ENCODE measurements around the gene LAT. TPM values are rescaled to one million over a fixed set of nuclear protein-coding genes. Genes with fewer than 3 reads are reported as not detected.

The LAT gene
- total RNA-seq, 2 experiments from 2014 or later, result 17.5 to 19.8 TPM

DNA sequence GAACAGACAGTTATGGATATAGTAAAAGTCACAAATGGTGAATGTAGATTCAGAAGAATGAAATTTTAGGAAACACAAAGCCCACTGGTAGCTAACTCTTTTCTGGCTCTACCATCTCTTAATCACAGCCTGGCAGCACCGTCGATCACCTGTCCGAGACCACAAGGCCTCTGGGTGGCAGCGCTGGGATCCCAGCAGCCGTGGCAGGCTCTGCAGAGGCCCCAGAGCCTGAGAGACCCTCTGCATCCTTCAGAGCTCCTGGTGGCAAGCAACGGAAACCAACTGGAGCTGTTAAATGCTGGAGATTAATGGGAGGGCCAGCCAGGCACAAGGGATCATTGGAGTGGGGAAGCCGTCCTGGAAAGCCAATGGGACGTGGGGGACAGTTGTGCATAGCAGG, 26.3 kb downstream of the LAT start:
- Histone ChIP-seq H3K27ac (ENCODE audit: low read depth, low read length, poor library complexity, severe bottlenecking) (no peak overlapping the region), H3K4me2 (ENCODE audit: low read length) (no peak overlapping the region), H3K9me3 (ENCODE audit: low read length) (no peaks in the 10 kb centered on the region), H2AFZ (ENCODE audit: low read length) (no peak overlapping the region), H3K4me1 (ENCODE audit: insufficient read depth, low read length, poor library complexity, severe bottlenecking) (no peaks in the 10 kb centered on the region), H3K79me2 (ENCODE audit: insufficient read depth, low read depth, low read length) (no peaks in the 10 kb centered on the region), H4K20me1 (ENCODE audit: insufficient read depth, low read length) (no peaks in the 10 kb centered on the region), H3K9me2 (ENCODE audit: insufficient read depth, low read length) (no peaks in the 10 kb centered on the region), H3K4me3 (ENCODE audit: low read depth, low read length, poor library complexity, severe bottlenecking) (no peak overlapping the region), H3K36me3 (ENCODE audit: insufficient read depth, low read length) (no peaks in the 10 kb centered on the region)
- no peak for DNase-seq (ENCODE audit: low spot score)
- ChIA-PET POLR2A (no interaction called here), CTCF (ENCODE audit: unreplicated experiment) (no interaction called here)
- intact Hi-C loops (cut with micrococcal nuclease; ENCODE audit: unreplicated experiment), result no loop called here
- BruUV-seq (replicated peaks), result no TSS peak
- TF ChIP-seq CTCF (conservative IDR thresholded peaks at IDR 0.05; ENCODE audit: low read length), result no peak
- no peak for TF ChIP-seq EZH2phosphoT487 (IDR thresholded peaks at IDR 0.05; ENCODE audit: borderline replicate concordance, low read depth, low read length)

DNA sequence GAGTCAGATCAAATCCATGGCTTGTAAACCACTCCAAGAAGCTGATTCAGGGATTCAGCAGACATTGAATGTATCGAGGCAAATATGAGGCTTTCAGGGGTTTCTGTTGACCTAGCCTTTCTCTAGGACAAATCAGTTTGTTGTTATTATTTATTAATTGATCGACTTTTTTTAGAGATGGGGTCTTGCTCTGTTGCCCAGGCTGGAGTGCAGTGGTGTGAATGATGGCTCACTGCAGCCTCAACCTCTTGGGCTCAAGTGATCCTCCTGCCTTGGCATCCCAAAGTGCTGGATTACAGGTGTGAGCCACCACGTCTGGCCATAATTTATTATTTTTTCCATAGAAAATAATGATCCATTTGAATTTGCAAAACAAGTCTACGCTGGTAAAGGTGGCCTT, 27.0 kb downstream of the LAT start:
- no peaks in the 10 kb centered on the region for H3K36me3 ChIP-seq (ENCODE audit: insufficient read depth, low read length)
- POLR2A ChIA-PET, result no interaction called here

More for the DNA sequence above, 27.0 kb downstream of the LAT start:
- Histone ChIP-seq H2AFZ (ENCODE audit: low read length) (no peak overlapping the region), H3K4me2 (ENCODE audit: low read length) (no peak overlapping the region), H3K9me3 (ENCODE audit: low read length) (no peaks in the 10 kb centered on the region), H3K4me1 (ENCODE audit: insufficient read depth, low read length, poor library complexity, severe bottlenecking) (no peaks in the 10 kb centered on the region), H3K27ac (ENCODE audit: low read depth, low read length, poor library complexity, severe bottlenecking) (no peak overlapping the region), H3K79me2 (ENCODE audit: insufficient read depth, low read depth, low read length) (no peaks in the 10 kb centered on the region), H3K9me2 (ENCODE audit: insufficient read depth, low read length) (no peaks in the 10 kb centered on the region), H4K20me1 (ENCODE audit: insufficient read depth, low read length) (no peaks in the 10 kb centered on the region), H3K4me3 (ENCODE audit: low read depth, low read length, poor library complexity, severe bottlenecking) (no peak overlapping the region)
- DNase-seq (ENCODE audit: low spot score), result no peak
- CTCF ChIA-PET (ENCODE audit: unreplicated experiment), result no interaction called here
- TF ChIP-seq EZH2phosphoT487 (IDR thresholded peaks at IDR 0.05; ENCODE audit: borderline replicate concordance, low read depth, low read length) (no peak), CTCF (conservative IDR thresholded peaks at IDR 0.05; ENCODE audit: low read length) (no peak)
- intact Hi-C loops (cut with micrococcal nuclease; ENCODE audit: unreplicated experiment), result no loop called here
- no TSS peak for BruUV-seq (replicated peaks)

All from OCI-LY7 (cell line).